Left forelimb (tissue), 1 donor: ENCODE results near the gene TTLL10.

ENCODE experiments used
- DNase-seq: peaks from one replicate; pipeline ENCODE4 v3.0.0-alpha.2; 2018; ENCODE audit warnings: low spot score

The TTLL10 gene

DNA sequence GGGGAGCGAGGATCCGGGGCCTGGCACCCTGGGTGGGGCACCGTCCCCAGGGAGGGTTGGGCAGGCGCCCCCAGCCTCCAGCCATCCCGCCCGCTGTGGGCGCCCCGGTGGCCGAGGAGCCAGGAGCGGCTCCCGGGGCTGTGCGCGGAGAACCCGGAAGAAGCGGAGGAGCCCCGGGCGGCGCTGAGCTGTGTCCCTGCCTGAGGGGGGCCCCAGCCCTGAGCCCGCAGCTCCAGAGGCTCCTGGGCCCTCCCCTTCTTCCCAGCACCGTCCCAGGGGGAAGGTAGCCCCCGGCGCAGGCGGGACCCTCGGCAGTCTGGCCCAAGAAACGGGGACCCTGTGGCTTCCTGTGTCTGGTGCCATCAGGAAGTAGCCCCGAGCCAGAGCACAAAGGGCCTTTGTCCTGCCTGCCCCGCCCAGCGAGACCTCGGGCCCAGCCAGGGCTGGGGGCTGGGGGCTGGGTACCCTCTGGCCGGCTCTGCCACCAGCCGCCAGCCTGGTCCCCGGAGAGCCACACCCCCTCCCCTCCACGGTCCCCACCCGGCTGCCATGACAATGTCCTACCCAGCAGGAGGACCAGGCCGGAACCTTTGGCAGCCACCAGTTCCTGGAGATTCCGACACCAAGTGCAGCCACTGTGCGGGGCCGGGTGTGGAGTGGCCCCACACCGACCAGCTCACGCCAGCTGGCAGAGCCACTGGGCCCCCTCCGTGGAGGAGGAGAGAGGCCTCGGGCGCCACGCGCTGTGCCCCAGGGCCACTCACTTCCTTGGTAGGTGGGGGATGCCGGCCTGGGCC, 15.6 kb upstream of the TTLL10 start:
- no peak for DNase-seq

DNA sequence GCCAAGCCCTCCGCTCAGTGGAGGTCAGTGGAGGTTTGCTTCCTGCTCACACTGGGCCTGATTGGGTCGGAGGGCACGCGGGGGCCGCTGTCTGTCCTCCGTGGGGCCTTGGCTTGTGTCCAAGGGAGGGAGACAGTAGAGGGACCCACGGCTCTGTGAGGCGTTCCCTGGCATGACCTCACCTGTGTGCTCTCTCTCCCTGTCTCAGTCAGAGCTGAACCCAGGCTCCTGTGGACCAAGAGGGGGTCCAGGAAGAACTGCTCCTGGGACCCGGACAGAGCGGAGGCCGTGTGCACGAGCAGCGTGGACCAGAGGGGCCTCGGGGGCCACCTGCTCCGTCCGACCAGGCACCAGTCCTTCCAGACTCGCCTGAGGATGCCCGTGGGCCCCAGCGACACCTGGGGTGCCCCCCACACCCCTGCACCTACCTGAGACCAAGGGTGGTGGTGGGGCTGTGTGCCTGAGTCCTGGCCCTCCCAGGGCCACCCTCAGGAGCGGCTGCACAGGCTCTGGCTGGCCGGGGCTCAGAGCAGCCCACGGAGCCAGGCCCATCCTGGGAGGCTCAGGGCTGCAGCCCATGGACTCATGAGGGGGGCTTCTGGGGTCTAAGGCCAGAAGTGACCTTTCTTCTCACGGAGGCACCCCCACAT, 13.3 kb upstream of the TTLL10 start:
- no peak for DNase-seq

DNA sequence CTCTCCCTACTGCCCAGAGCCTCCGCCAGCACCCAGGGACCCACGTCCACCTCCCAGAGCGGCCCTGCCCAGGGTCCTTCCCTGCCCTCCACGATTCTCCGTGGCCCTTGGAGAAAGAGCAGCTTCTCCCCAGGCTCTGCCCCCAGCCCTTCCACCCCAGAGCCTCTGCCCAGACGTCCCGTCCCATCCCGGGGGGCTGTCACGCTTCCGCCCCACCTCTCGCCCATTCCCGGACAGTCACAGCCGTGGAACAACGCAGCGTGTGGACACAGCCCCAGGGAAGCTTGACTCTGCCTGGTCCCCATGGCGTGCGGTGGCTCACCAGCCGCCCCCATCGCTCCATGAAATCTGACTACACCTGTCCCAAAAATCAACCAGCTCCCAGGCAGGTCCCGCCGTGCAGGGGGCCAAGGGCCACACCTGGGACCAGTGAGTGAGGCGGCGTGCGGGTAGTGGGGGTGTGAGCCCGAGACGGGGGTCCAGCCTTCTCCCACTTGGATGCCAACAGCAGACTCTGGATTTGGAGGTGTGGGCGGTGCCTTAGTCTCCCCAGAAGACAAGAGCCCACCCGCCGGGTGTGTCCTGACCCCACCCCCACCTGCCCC, 12.5 kb upstream of the TTLL10 start:
- DNase-seq, result no peak

GRCh38 chr1:1161683-1162079, 12.0 kb upstream of the TTLL10 start:
- no peak for DNase-seq

- DNase-seq, result no peak
Observed at GRCh38 chr1:1162597-1163537, 10.8 kb upstream of the TTLL10 start.

DNA sequence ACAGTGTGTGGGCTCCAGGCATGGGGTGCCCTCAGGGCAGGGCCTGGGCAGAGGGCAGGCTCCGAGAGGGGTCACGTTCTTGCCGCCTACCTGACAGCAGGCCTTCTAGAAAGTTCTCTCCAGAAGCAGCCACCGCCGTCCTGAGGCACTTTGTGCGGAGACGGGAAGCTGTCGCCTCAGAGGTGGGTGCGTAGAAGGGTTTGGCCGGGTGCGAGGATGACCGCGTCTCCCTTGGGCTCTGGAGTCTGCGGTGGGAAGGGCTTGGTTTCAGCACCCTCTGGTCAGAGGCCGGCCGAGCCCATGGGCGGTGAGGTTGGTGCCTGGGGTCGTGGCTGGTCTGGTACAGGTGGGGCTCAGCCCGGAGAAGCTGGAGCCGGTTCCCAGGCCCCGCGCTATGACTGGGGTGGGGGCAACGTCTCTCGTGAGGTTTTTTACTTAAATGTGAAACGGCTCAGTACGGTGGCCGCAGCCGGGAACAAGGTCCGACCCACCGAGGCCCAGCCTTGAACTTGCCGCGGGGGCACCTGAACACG, 10.1 kb upstream of the TTLL10 start:
- DNase-seq, result no peak

DNA sequence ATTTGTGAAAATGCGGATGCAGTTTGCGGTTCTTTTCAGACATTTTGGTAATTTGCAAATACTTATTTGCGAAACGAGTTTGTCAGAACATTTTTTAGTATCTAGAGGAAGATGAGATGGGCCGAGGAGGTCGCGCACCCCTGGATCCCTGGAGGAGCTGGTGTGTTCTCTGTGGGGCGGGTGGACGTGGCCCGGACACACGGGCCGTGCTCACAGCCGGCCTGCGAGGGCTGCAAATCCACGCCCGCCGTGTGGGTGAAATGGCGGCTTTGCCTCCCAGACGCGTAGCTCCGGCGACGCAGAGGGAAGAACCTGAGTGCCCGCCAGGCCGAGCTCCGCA, 9.3 kb upstream of the TTLL10 start:
- DNase-seq, result no peak

DNA sequence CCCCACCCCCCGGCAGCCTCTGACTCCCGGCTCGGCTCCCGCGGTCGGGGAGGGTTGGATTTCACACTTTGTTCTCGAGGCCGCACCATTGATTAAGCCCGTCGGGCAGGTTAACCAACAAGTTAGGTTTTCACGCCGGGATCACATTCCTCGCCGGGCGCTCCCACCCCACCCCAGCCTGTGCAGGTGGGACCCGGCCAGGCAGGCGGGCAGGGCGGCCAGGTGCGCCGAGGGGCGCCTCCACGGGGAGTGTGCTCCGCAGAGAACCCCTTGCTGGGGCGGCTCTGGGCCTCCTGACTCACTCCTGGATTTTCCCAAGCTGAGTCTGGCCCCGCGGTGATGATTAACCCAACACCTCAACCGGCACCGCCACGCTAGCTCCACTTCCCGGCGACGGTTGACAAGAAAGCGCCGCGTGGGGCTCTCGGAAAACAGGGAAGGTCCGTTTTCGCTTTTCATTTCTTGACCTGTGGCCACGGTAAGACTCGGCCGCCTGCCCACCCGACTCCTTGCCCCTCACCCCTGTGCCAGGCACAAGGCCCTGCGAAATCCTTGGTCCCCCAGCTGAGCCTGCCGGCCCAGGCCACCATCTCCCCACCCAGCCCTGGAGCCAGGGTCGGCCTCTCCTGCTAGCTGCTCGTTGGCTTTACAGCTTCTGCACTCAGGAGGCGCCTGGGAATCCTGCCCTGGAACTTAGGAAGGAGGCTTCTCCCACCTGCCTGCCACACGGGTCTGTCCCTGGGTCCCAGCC, 8.8 kb upstream of the TTLL10 start:
- no peak for DNase-seq

DNA sequence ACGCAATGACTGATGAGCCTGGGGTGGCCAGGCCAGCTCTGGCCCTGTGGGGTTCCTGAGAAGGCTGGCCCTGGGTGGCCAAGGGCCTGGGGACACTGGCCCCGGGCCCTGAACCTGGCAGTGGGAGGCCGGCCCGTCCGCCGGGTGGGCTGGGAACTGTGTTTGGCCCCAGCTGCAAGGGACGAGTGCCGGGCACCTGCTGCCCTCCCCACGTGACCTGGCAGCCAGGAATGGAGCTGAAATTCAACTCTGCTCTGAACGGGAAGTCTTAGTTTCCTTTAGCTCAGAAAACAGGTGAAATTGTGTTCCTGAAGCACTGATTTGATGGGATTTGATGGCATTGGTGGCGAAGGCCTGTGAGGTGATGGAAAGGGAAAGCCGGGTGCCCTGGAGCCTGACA, 8.2 kb upstream of the TTLL10 start:
- DNase-seq, result no peak

GRCh38 chr1:1165900-1166421, 7.7 kb upstream of the TTLL10 start:
- no peak for DNase-seq

DNA sequence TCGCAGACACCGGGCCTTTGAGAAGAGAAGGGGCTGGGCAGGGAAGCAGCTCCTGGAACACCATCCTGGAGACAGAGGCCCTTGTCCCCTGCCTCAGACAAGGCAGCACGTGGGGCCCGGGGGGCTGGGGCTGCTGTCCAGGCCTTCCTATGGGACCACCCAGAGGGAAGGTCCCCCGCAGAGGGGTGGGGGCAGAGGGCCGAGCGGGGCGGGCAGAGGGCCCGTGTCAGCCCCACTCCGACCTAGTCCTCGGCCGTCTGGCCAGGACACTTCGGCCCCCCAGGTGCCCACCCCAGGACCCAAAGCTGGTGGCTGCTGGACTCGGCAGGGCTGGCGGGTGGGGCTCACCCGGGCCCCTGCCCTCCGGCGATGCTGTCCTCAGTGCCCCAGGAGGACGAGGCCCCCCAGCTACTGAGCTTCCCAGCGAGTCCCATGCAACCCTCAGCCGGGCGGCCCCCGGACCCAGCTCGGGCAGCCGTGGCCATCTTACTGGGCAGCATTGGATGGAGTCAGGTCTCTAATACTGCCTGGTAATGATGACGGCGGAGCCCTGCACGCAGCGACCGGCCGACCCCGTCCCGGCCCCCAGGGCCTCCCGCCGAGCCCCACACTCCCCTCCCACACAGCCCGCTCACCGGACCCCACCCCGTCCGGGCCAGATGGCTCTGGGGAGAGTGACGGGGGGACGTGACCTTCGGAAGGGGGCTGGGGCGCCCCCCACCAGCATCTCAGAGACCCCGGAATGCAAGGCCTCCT, 6.9 kb upstream of the TTLL10 start:
- DNase-seq, result no peak

DNA sequence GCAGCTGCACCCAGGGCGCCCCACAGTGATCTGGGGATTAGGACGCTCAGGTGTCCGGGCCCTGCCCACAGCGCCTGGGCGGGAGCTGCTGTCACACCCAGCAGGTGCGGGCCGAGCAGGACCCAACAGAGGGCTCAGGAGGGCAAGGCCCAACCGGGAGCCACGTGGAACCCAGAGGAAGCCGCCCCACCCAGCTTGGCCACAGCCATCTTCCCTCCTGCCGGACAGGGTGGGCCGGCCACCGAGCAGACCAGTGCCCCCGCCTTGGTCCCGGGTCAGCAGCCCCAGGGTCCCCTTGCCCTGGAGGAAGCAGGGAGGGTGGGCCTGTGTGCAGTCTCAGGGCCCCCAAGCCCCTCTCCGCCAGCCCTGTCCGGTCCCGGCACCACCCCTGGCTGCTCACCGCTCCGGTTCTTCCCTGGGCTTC, 6.3 kb upstream of the TTLL10 start:
- DNase-seq, result no peak

DNA sequence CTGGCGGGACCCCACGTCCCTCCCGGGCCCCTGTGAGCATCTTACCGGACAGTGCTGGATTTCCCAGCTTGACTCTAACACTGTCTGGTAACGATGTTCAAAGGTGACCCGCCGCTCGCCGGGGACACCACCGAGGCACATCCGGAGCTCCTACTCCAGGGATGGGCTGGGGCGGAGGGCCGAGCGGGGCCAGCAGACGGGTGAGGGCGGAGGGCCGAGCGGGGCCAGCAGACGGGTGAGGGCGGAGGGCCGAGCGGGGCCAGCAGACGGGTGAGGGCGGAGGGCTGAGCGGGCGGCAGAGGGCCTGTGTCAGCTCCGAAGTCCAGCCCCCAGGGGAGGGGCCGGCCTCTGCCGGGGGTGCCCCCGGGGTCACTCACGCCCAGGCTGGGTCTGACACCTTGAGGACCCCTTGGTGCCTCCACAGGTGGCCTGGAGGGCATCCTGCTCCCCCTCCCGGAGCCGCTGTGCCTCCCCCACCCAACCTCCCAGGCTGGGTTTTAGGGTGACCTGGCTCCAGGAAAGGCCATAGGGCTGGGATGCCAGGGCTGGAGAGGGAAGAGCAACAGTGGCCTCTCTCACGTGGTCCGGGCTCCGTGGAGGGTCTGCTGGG, 5.7 kb upstream of the TTLL10 start:
- DNase-seq, result no peak

GRCh38 chr1:1168451-1169411, 4.9 kb upstream of the TTLL10 start:
- peak; percentile 60 for DNase-seq

DNA sequence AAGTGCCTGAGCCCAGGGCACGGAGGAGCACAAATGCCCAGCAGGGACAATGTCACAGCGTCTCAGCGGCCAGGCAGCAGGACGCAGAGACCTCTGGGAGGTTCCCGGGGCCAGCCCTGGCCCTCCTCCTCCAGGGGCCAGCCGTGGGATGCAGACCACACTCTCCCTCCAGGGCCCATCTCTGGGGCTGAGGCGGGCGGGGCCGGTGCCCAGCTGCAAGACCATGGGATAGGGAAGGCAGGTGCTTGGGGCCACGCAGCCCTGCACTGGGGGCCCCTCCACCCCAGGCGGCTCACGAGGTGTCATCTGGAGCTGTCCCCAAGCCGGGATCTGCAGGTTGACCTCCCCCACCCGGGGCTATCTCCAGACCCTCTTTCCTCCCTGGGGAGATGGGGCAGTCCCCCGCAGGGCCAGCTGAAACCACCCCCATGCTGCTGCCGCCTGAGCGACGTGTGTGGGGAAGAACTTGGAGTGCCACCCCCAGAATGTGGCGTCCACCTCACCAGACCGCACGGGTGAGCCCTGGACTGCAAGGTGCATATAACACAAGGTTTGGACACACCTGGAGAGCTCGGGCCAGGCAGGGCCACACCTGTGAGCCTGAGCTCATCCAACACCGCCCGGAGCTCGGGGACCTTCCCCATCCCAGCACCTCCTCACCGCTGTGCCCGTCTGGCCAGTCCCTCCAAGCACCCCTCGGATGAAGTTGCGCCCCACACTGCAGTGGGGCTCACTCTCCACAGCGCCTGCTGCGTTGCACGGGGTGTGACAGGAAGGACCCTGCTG, 4.1 kb upstream of the TTLL10 start:
- peak; percentile 62 for DNase-seq

- peak; percentile 62 for DNase-seq
Observed at GRCh38 chr1:1170215-1171091, 3.2 kb upstream of the TTLL10 start.

DNA sequence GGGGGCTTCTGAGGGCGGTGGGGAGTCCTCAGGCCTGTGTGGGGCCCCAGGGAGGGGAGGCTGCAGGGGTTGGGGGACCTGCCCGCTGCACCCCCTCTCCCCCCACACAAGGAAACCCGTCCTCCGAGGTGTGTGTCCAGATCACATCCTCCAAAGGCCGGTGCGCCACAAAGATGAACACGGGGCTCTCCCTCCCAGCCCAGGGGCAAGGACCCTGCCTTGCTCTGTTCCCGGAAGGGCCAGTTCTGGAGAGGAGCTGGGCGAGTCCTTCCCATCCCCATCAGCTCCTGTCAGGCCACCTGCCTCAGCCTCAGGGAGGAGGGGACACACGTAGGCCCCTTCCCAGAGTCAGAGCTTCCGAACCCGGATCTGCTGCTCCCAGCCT, 2.5 kb upstream of the TTLL10 start:
- DNase-seq, result peak; percentile 57
